SU-DHL-6 (cell line): ENCODE data around the gene HCN4.

Experiments used
- CTCF ChIP-seq: fragments of 200-600 bp; sonication (generic); IDR thresholded peaks from one replicate; pipeline ENCODE4 v1.5.1; 2017; ENCODE audit warnings: antibody characterized with exemption, mild to moderate bottlenecking, low read length, moderate library complexity; ENCODE audit not compliant: insufficient read depth, poor library complexity, severe bottlenecking
- EZH2phosphoT487 ChIP-seq: fragments of 200-600 bp; sonication (generic), shearing (Covaris generic); conservative IDR thresholded peaks from 2 replicates; pipeline ENCODE4 v1.6.1; 2018; ENCODE audit warnings: mild to moderate bottlenecking, antibody characterized with exemption, low read length, moderate library complexity, mixed read lengths

- no peak for TF ChIP-seq CTCF
- no peak for TF ChIP-seq EZH2phosphoT487
Measured at GRCh38 chr15:73375012-73375411, 6.3 kb upstream of the HCN4 start.
